Left lung (tissue), 10 donors: ENCODE results near the gene MYBPC2. TPM values are rescaled to one million over a fixed set of nuclear protein-coding genes. Genes with fewer than 3 reads are reported as not detected.

Experiments
- ATAC-seq: fragments of 200-7000 bp; cut with Tn5 transposase; one replicate; pipeline ENCODE4 v1.9.1; 2020; ENCODE audit warnings: moderate library complexity
- DNase-seq, 4 donors: peaks; one replicate each; pipeline ENCODE4 v3.0.0-alpha.2; 2013 to 2020
- H3K27ac ChIP-seq, 2 donors: fragments of 200-600 bp; sonication (generic) in 1 of 2; one replicate each; pipeline versions ENCODE4 v1.5.0 to v1.8.0; 2020 to 2021
- H3K27me3 ChIP-seq, 2 donors: fragments of 200-600 bp; sonication (generic) in 1 of 2; one replicate each; pipeline versions ENCODE4 v1.5.0 to v1.8.0; 2020 to 2021
- H3K36me3 ChIP-seq, 2 donors: fragments of 200-600 bp; sonication (generic) in 1 of 2; one replicate each; pipeline versions ENCODE4 v1.5.0 to v1.8.0; 2020 to 2021
- H3K4me1 ChIP-seq, 2 donors: fragments of 200-600 bp; one replicate each; pipeline ENCODE4 v1.8.0; 2021
- H3K4me3 ChIP-seq, 2 donors: fragments of 200-600 bp; sonication (generic) in 1 of 2; one replicate each; pipeline versions ENCODE4 v1.5.0 to v1.8.0; 2020 to 2021; ENCODE audit warnings: mild to moderate bottlenecking in 1 of 2
- H3K9me3 ChIP-seq, 2 donors: fragments of 200-600 bp; sonication (generic) in 1 of 2; one replicate each; pipeline versions ENCODE4 v1.5.0 to v1.8.0; 2020 to 2021
- intact Hi-C, 2 donors: fragments of 100-400 bp; cut with DNase I; formaldehyde crosslinking; loops; one replicate each; pipeline versions ENCODE4 v1.11.2 to v1.14.2; 2022
- polyA plus RNA-seq, 6 donors: library from polyadenylated mRNA; unstranded; fragments of 120-200 nt; gene quantifications; one replicate each; pipeline ENCODE4 v1.2.1, GENCODE V29; 2013; ENCODE audit not compliant: insufficient read length in 6 of 6
- total RNA-seq, 2 donors: library from RNA; stranded (reverse); fragmentation: NEBNext Ultra II Directional; extraction: Animal tissue kit (Norgen Biotek cat#: 25700); gene quantifications; one replicate each; pipeline ENCODE4 v1.2.1, GENCODE V29; 2021
- TF ChIP-seq, protein P1 (sequence below), 2 donors: fragments of 200-600 bp; sonication (generic) in 1 of 2; IDR thresholded peaks; one replicate each; pipeline versions ENCODE4 v1.5.0 to v1.8.0; 2021; ENCODE audit warnings: antibody characterized with exemption in 2 of 2
- donor health status: DM: no; HTN: yes; CAD: no.
- donor health status: DM: no; HTN: no; CAD: no.

The MYBPC2 gene
- total and polyA plus RNA-seq, 8 donors = 0.06 to 0.70 (median 0.21) TPM; not detected in 2

DNA sequence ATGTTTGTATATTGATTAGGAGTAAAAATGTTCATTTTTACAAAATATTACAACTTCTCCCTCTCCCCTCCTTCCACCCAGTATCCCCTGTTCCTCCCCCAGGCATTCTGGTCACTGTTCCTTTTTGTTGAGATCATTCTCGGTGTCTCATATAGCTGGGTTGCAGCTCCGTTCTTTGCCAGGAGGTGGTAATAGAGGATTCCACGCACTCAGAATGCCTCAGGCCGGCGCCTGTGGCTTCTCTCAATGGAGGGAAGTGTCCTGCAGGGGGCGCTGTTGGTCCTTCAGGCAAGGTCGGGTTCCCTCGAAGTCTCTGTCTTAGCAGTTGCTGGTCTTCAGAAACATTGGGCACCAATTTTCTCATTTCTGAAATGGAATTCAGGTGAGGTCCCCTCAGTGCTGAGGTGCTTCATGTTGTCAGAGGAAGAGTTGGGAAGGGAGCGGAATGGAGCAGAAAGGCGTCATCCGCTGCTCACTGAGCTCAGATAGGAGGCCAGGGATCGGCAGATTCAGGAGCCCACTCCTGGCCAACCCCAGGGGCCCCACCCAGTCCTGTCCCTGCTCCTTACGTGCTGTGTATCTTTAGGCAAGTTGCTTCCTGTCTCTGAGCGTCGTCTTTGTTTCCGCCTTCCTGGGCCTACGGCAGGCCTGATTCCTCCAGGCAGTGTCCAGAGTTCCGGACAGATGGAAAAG is 54.3 kb downstream of the MYBPC2 start:
- peak in 1 of 4 donors; percentile 31 for DNase-seq
- Histone ChIP-seq H3K27ac (peak overlapping the region in 1 of 2 donors; percentile 74), H3K4me1 (peaks cover 0 to 26% of the 10 kb centered on the region in 2 donors), H3K36me3 (peaks cover 0 to 25% of the 10 kb centered on the region in 2 donors), H3K9me3 (no peaks in the 10 kb centered on the region), H3K4me3 (no peak overlapping the region), H3K27me3 (peaks cover 0 to 9% of the 10 kb centered on the region in 2 donors)
- TF ChIP-seq, protein P1, sequence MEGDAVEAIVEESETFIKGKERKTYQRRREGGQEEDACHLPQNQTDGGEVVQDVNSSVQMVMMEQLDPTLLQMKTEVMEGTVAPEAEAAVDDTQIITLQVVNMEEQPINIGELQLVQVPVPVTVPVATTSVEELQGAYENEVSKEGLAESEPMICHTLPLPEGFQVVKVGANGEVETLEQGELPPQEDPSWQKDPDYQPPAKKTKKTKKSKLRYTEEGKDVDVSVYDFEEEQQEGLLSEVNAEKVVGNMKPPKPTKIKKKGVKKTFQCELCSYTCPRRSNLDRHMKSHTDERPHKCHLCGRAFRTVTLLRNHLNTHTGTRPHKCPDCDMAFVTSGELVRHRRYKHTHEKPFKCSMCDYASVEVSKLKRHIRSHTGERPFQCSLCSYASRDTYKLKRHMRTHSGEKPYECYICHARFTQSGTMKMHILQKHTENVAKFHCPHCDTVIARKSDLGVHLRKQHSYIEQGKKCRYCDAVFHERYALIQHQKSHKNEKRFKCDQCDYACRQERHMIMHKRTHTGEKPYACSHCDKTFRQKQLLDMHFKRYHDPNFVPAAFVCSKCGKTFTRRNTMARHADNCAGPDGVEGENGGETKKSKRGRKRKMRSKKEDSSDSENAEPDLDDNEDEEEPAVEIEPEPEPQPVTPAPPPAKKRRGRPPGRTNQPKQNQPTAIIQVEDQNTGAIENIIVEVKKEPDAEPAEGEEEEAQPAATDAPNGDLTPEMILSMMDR (IDR thresholded peaks at IDR 0.05) = peak in 1 of 2 donors; percentile 35
- ATAC-seq = no peak
- intact Hi-C loops = no loop called here

DNA sequence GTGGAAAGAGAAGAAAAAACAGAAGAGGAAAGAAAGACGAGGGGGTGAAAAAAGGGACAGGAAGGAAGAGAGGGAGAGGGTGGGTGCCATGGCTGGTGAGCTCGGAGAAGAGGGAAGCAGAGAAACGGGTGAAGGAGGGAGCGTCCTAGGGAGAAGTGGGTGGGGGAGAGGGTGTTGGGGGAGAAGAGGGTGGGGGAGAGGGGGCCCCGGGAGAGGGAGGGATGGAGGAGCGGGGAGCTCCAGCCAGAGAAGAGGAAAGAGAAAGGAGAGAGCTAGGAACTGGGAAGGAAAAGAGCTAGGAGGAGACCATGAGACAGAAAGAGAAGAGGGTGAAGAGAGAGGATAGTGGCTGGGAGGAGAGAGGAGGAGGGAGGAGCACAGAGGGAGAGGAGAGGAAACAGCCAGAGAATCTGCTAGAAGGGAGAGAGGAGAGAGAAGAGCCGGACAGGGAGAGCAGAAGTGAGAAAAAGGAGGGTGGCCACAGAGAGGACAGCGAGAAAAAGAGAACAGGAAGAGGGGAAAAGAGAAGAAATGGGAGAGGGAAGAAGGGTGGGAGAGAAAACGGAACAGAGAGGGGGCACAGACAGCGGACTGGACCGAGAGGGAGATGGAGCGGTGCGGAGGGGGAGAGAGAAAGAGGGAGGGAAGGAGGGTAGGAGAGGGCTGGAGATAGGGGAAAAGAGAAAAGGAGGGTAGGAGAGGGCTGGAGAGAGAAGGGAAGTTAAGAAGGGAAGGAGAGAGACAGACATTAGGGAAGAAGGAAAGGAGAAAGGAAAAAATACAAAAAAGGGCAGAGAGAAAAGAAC is 55.9 kb downstream of the MYBPC2 start:
- peaks cover 0 to 31% of the 10 kb centered on the region in 2 donors for H3K4me1 ChIP-seq
- H3K27me3 ChIP-seq = peaks cover 0 to 9% of the 10 kb centered on the region in 2 donors
- peaks cover 0 to 9% of the 10 kb centered on the region in 2 donors for H3K36me3 ChIP-seq
- H3K27ac ChIP-seq = peak overlapping the region in 1 of 2 donors; percentile 74
- ATAC-seq = peak; percentile 19
- H3K9me3 ChIP-seq = no peaks in the 10 kb centered on the region
- peak overlapping the region in 1 of 2 donors; percentile 26 for H3K4me3 ChIP-seq
- TF ChIP-seq, protein P1 (IDR thresholded peaks at IDR 0.05) = no peak
- intact Hi-C loops = no loop called here
- no peak for DNase-seq

DNA sequence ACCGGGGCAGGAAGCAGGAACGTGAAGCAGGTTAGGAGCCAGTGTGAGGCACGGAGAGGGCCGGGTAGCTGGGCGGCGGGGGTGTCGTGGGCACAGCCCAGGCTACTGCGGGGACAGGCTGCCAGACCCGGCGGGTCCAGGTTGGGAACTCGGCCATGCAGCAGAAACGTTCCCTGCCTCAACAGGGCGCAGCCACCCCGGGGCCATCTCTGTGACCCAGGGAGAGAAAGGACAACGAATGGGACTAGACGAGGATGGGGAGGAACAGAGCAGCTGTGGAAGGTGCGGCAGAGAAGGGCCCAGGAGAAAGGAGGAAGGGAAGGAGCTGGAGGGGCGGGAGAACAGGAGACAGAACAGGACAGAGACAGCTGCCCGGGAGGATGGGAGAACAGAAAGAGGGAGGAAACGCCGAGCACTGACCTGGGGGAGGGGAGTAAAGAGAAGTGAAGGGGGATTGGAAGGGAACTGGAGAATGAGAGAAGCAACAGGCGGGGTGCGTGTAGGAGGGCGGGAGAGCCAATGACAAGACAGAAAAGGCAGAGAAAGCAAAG is 56.8 kb downstream of the MYBPC2 start:
- peaks cover 0 to 9% of the 10 kb centered on the region in 2 donors for H3K27me3 ChIP-seq
- H3K36me3 ChIP-seq = no peaks in the 10 kb centered on the region
- TF ChIP-seq, protein P1 (IDR thresholded peaks at IDR 0.05) = no peak
- ATAC-seq = no peak
- peak overlapping the region in 1 of 2 donors; percentile 26 for H3K4me3 ChIP-seq
- intact Hi-C loops = no loop called here
- H3K27ac ChIP-seq = peak overlapping the region in 1 of 2 donors; percentile 74
- no peaks in the 10 kb centered on the region for H3K9me3 ChIP-seq
- H3K4me1 ChIP-seq = peaks cover 0 to 31% of the 10 kb centered on the region in 2 donors
- no peak for DNase-seq

- H3K27me3 ChIP-seq = peaks cover 0 to 9% of the 10 kb centered on the region in 2 donors
- no peak for ATAC-seq
- peaks cover 0 to 31% of the 10 kb centered on the region in 2 donors for H3K4me1 ChIP-seq
- peak in 1 of 4 donors; percentile 59 for DNase-seq
- TF ChIP-seq, protein P1 (IDR thresholded peaks at IDR 0.05) = no peak
- intact Hi-C loops = no loop called here
- H3K9me3 ChIP-seq = no peaks in the 10 kb centered on the region
- H3K4me3 ChIP-seq = no peak overlapping the region
- no peak overlapping the region for H3K27ac ChIP-seq
- H3K36me3 ChIP-seq = no peaks in the 10 kb centered on the region
Observed at GRCh38 chr19:50490411-50490811, 57.7 kb downstream of the MYBPC2 start.
